ENCODE measurements around the gene CPT1A.

Gene CPT1A

GRCh38 chr11:68743539-68743938 is 98.2 kb downstream of the CPT1A start:
- Mint-ChIP-seq H3K9me3 (no peaks in the 10 kb centered on the region), H3K27me3 (no peaks in the 10 kb centered on the region), H3K4me3 (no peak overlapping the region), H3K4me1 (no peaks in the 10 kb centered on the region), H3K27ac (no peak overlapping the region)
- DNase-seq, result no peak
- no peak for ATAC-seq

DNA sequence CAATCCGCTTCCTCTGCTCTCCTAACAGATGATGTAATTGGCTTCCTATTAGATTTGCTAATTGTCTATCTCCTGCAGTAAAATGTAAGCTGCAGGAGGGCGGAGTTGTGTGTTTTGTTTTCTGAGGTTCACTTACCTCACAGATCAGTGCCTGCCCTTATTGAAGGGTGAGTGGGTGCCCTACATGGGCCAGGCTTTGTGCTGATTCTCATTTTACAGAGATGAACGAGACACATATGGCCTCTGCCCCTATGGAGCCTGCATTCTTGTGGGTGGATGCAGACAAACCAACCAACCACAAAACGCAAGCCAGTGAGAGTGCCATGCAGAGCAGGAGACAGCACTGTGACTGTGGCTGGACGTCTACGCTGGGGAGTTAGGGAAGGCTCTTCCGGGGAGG is 100.3 kb downstream of the CPT1A start:
- no peaks in the 10 kb centered on the region for H3K9me3 Mint-ChIP-seq
- H3K27ac Mint-ChIP-seq, result peak overlapping the region in 1 of 2 donors; percentile 69
- H3K27me3 Mint-ChIP-seq, result no peaks in the 10 kb centered on the region
- H3K4me3 Mint-ChIP-seq, result no peak overlapping the region
- H3K4me1 Mint-ChIP-seq, result no peaks in the 10 kb centered on the region
- no peak for ATAC-seq
- no peak for DNase-seq

GRCh38 chr11:68735646-68736045 is 106.1 kb downstream of the CPT1A start:
- no peak for DNase-seq
- no peaks in the 10 kb centered on the region for H3K27me3 Mint-ChIP-seq
- no peaks in the 10 kb centered on the region for H3K9me3 Mint-ChIP-seq
- no peak overlapping the region for H3K27ac Mint-ChIP-seq
- no peak for ATAC-seq
- no peaks in the 10 kb centered on the region for H3K4me1 Mint-ChIP-seq
- no peak overlapping the region for H3K4me3 Mint-ChIP-seq

DNA sequence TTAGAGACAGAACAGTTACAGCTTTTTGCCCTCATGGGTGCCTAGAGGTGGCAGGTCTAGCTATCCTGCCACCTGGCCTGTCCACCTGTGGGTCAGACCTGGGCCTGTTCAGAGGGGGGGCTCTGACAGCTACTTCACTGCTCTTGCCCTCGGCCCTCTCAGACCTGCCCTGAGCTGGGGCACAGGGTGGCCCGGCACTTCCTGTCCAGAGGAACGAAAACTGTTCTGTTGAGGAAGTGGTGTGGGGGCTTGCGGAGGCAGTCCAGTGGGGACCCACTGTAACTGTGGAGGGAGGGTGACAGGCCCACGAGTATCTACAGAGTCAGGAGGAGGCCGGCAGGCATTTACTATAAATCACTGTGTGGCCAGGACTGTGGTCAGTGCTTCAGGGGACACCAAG is 106.6 kb downstream of the CPT1A start:
- no peak overlapping the region for H3K27ac Mint-ChIP-seq
- no peaks in the 10 kb centered on the region for H3K4me1 Mint-ChIP-seq
- no peak overlapping the region for H3K4me3 Mint-ChIP-seq
- no peaks in the 10 kb centered on the region for H3K9me3 Mint-ChIP-seq
- no peaks in the 10 kb centered on the region for H3K27me3 Mint-ChIP-seq
- ATAC-seq, result no peak
- no peak for DNase-seq

DNA sequence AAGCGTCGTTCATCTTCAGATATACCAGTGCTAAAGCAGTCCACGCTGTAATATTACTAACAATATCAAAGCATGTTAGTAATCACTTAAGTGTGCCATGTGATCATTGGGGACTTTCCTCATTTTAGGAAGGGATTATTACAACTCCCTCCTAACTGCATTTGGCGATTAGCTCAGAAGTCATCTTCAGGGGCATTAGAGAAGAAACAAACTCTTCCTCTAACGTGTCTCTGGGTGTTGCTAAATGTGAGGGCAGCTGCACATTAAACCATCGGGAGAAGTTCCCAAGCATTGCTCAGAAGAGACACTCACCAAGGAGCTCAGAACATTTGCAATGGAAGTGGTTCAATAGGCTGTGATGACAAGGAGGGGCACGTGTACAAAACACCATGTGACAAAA is 107.6 kb downstream of the CPT1A start:
- Mint-ChIP-seq H3K27me3 (no peaks in the 10 kb centered on the region), H3K4me1 (no peaks in the 10 kb centered on the region), H3K27ac (no peak overlapping the region), H3K4me3 (no peak overlapping the region), H3K9me3 (no peaks in the 10 kb centered on the region)
- ATAC-seq (no peak), DNase-seq (no peak)

DNA sequence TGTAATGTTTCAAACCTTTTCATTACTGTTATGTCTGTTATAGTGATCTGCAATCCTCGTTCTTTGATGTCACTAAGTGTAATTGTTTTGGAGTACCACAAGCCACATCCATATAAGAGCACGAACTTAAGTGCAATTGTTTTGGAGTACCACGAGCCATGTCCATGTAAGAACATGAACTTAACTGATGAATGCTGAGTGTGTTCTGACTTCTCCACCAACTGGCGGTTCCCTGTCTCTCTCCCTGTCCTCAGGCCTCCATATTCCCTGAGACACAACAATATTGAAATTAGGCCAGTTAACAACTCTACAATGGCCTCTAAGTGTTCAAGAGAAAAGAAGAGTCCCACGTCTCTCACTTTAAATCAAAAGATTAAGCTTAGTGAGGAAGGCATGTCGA is 113.9 kb downstream of the CPT1A start:
- no peak for ATAC-seq
- Mint-ChIP-seq H3K9me3 (no peaks in the 10 kb centered on the region), H3K4me1 (no peaks in the 10 kb centered on the region), H3K4me3 (no peak overlapping the region), H3K27ac (no peak overlapping the region), H3K27me3 (no peaks in the 10 kb centered on the region)
- DNase-seq, result no peak

DNA sequence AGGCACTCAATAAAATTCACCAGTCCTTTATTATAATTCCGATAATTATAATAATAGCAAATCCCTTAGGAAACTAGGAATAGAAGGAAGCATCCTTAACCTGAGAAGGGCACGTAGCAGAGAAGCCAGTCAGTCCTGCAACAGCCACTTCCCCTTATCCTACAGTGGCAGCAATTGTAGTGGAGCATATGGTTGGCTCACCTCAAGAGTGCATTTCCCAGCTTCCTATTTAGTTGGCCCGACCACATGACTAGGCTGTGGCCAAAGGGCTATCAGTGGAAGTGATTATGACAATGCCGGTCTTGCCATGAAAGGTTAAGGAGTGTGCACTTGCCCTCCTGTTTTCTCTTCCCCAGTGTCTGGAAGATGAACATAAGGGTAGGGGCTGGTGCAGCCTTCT is 117.4 kb downstream of the CPT1A start:
- ATAC-seq (no peak), DNase-seq (no peak)
- Mint-ChIP-seq H3K4me3 (no peak overlapping the region), H3K27me3 (peaks cover 8% of the 10 kb centered on the region), H3K4me1 (no peaks in the 10 kb centered on the region), H3K27ac (no peak overlapping the region), H3K9me3 (peaks cover 0 to 10% of the 10 kb centered on the region in 2 donors)

- Mint-ChIP-seq H3K27ac (no peak overlapping the region), H3K9me3 (peaks cover 0 to 16% of the 10 kb centered on the region in 2 donors), H3K4me1 (no peaks in the 10 kb centered on the region), H3K27me3 (peaks cover 8% of the 10 kb centered on the region), H3K4me3 (no peak overlapping the region)
- no peak for DNase-seq
- ATAC-seq, result no peak
Observed at GRCh38 chr11:68722143-68722542, 119.6 kb downstream of the CPT1A start.

GRCh38 chr11:68721075-68721474 is 120.6 kb downstream of the CPT1A start:
- DNase-seq, result no peak
- H3K27ac Mint-ChIP-seq, result no peak overlapping the region
- peaks cover 8% of the 10 kb centered on the region for H3K27me3 Mint-ChIP-seq
- no peaks in the 10 kb centered on the region for H3K4me1 Mint-ChIP-seq
- no peak for ATAC-seq
- H3K9me3 Mint-ChIP-seq, result peaks cover 0 to 16% of the 10 kb centered on the region in 2 donors
- H3K4me3 Mint-ChIP-seq, result no peak overlapping the region

- H3K9me3 Mint-ChIP-seq, result peaks cover 0 to 16% of the 10 kb centered on the region in 2 donors
- no peaks in the 10 kb centered on the region for H3K4me1 Mint-ChIP-seq
- no peak overlapping the region for H3K4me3 Mint-ChIP-seq
- H3K27ac Mint-ChIP-seq, result no peak overlapping the region
- ATAC-seq (no peak), DNase-seq (no peak)
- H3K27me3 Mint-ChIP-seq, result no peaks in the 10 kb centered on the region
Observed at GRCh38 chr11:68715456-68716122, 126.1 kb downstream of the CPT1A start.

- no peaks in the 10 kb centered on the region for H3K27me3 Mint-ChIP-seq
- H3K4me1 Mint-ChIP-seq, result no peaks in the 10 kb centered on the region
- no peak for DNase-seq
- no peak overlapping the region for H3K4me3 Mint-ChIP-seq
- H3K27ac Mint-ChIP-seq, result no peak overlapping the region
- peaks cover 0 to 6% of the 10 kb centered on the region in 2 donors for H3K9me3 Mint-ChIP-seq
- no peak for ATAC-seq
Observed at GRCh38 chr11:68714060-68714856, 127.5 kb downstream of the CPT1A start.

DNA sequence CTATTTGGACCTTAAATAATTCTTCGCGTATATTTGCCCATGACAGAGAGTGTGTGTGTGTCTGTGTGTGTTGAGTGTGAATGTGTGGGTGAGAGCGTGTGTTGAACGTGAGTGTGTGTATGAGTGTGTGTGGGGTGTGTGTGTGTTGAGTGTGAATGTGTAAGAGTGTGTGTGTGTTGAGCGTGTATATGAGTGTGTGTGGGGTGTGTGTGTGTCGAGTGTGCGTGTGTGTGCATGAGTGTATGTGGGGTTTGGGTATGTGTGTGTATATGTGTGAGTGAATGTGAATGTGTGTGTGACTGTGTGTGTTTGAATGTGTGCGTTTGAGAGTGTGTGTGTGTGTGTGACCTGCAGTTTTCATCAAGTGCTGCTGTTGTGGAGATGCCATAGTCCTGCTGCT is 130.6 kb downstream of the CPT1A start:
- ATAC-seq, result no peak
- Mint-ChIP-seq H3K4me1 (no peaks in the 10 kb centered on the region), H3K4me3 (no peak overlapping the region), H3K27me3 (no peaks in the 10 kb centered on the region), H3K9me3 (no peaks in the 10 kb centered on the region), H3K27ac (no peak overlapping the region)
- no peak for DNase-seq

DNA sequence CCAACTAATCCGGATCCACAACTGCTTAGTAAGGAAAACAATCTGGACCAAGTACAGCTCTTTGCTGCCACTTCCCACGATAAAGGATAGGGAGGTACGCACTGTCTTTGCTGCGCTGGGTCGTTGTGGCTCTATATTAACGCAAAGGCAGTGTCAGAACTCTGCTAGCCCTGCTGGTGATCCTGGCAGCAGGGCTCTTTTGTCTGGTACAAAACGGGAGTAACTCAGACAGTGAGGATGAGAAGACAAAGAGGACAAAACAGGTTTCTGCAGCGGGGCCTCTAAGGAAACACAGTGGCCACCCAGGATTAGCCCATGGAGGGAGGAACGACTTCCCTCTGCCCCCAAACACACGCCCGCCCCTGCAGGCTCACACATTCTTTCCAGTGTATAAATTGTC is 131.3 kb downstream of the CPT1A start:
- H3K4me3 Mint-ChIP-seq, result no peak overlapping the region
- H3K27me3 Mint-ChIP-seq, result no peaks in the 10 kb centered on the region
- no peak for DNase-seq
- no peak for ATAC-seq
- no peaks in the 10 kb centered on the region for H3K9me3 Mint-ChIP-seq
- H3K4me1 Mint-ChIP-seq, result no peaks in the 10 kb centered on the region
- no peak overlapping the region for H3K27ac Mint-ChIP-seq

- DNase-seq (no peak), ATAC-seq (no peak)
- Mint-ChIP-seq H3K9me3 (no peaks in the 10 kb centered on the region), H3K27me3 (no peaks in the 10 kb centered on the region), H3K4me3 (no peak overlapping the region), H3K27ac (no peak overlapping the region), H3K4me1 (no peaks in the 10 kb centered on the region)
Observed at GRCh38 chr11:68709062-68709461, 132.7 kb downstream of the CPT1A start.

GRCh38 chr11:68707527-68707926 is 134.2 kb downstream of the CPT1A start:
- no peak for ATAC-seq
- H3K9me3 Mint-ChIP-seq, result no peaks in the 10 kb centered on the region
- no peak for DNase-seq
- no peaks in the 10 kb centered on the region for H3K27me3 Mint-ChIP-seq
- H3K4me3 Mint-ChIP-seq, result no peak overlapping the region
- no peak overlapping the region for H3K27ac Mint-ChIP-seq
- no peaks in the 10 kb centered on the region for H3K4me1 Mint-ChIP-seq

DNA sequence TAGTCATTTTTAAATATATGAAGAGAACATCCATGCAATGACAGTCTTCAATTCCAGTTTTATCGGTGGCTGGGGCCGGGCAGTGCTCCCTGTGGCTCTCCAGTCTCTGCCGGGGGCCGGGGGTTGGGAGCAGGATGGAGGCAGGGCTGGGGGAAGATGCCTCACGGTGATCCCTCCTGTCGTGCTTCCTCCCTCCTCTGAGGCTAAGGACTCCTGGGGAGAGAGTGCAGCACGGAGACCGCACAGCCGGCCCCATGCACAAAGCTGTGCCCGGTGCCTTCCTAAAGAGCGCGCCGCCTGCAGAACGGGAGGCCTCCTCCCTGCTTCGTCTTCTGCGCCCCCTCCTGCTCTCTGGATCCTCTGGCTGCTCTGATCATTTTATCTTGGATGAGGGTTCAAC is 136.8 kb downstream of the CPT1A start:
- no peaks in the 10 kb centered on the region for H3K9me3 Mint-ChIP-seq
- no peaks in the 10 kb centered on the region for H3K4me1 Mint-ChIP-seq
- H3K27ac Mint-ChIP-seq, result no peak overlapping the region
- DNase-seq (no peak), ATAC-seq (no peak)
- no peaks in the 10 kb centered on the region for H3K27me3 Mint-ChIP-seq
- no peak overlapping the region for H3K4me3 Mint-ChIP-seq

All from stimulated activated naive CD8-positive, alpha-beta T cell treated with anti-CD3 and anti-CD28 coated beads, Interleukin-15, amount 100 ng/mL, for 72 hours (primary cell).